ENCODE measurements around the gene PTPN2. TPM values are rescaled to one million over a fixed set of nuclear protein-coding genes. Genes with fewer than 3 reads are reported as not detected.

The PTPN2 gene
- total RNA-seq (2022; extraction: Qiagen RNA extraction; ENCODE audit: low read depth), result 18.2 to 22.2 TPM (median 20.5 TPM) in 5 replicates

GRCh38 chr18:12883684-12884405, at the start of gene PTPN2:
Gene PTPN2 (minus strand): TSS chr18:12884237. CDS start chr18:12884141, 96 bp downstream.

Other genes with a start within 250 kb of the PTPN2 start
- gene SPIRE1, start 226.1 kb downstream of the PTPN2 start, total RNA-seq (2022; extraction: Qiagen RNA extraction; ENCODE audit: low read depth), result 15.5 to 19.0 TPM (median 18.3 TPM) in 5 replicates
- gene CEP76, start 181.5 kb downstream of the PTPN2 start, total RNA-seq (2022; extraction: Qiagen RNA extraction; ENCODE audit: low read depth), result 5.6 to 7.0 TPM (median 6.3 TPM) in 5 replicates
- 63.1 to 73.3 TPM (median 69.8 TPM) in 5 replicates for gene PSMG2, start 181.2 kb downstream of the PTPN2 start, total RNA-seq (2022; extraction: Qiagen RNA extraction; ENCODE audit: low read depth)
- gene SEH1L, start 63.8 kb upstream of the PTPN2 start, total RNA-seq (2022; extraction: Qiagen RNA extraction; ENCODE audit: low read depth), result 25.0 to 28.0 TPM (median 27.4 TPM) in 5 replicates
- 5.9 to 9.5 TPM (median 8.1 TPM) in 5 replicates for gene CEP192, start 107.1 kb upstream of the PTPN2 start, total RNA-seq (2022; extraction: Qiagen RNA extraction; ENCODE audit: low read depth)

All from A549 treated with GW870086 at 1 μM for 4 hours (cell line).